HG03558 (cell line): ENCODE data around the gene PLXNA4.

Source experiments
- ATAC-seq: cut with Tn5 transposase; IDR thresholded peaks from one replicate; pipeline ENCODE4 v1.9.1; 2021; ENCODE audit warnings: moderate number of reproducible peaks; ENCODE audit not compliant: unreplicated experiment; ENCODE audit errors: extremely low read depth

PLXNA4 gene

DNA sequence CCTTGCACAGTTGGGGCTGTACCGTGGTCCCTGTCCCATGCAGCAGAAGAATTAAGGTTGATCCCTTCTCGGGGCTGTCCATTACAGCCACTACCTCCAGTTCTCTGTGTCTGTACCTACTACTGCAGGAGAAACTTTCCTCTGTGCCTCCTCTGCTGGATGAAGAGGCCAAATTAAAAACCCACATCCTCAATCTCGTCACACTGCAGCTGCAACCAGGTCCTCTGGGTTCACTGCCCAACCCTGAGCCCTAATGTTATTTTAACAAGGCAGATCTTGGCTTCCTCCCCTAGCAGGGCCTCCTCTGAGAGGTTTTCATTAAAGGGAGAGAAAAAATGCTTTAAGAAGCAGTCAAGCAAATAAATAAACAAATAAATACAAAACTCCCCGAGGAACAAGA, 66.6 kb downstream of the PLXNA4 start:
- ATAC-seq: no peak

GRCh38 chr7:132508724-132509353, 67.4 kb downstream of the PLXNA4 start:
- no peak for ATAC-seq

- ATAC-seq: no peak
Observed at GRCh38 chr7:132504852-132505251, 71.4 kb downstream of the PLXNA4 start.

- no peak for ATAC-seq
Observed at GRCh38 chr7:132504071-132504470, 72.2 kb downstream of the PLXNA4 start.

- ATAC-seq: no peak
Observed at GRCh38 chr7:132503415-132503814, 72.9 kb downstream of the PLXNA4 start.

DNA sequence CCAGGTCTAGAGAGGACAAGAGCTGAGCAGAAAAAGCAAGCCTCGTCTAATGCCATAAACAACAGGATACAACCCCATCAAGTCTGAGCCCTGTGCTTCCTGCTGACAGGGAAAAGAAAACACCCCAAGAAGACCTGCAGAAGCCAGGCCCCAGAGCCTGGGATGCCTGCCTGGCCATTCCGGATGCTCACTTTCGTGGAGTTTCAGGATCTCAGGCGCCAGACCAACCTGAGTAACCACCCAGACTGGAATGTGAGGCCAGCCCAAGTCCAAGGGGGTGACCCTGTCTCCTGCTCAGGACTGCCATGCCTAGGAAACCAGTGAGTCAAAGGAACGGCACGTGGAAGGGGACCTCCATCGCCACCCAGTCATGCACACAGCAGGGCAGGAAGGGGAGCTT, 74.3 kb downstream of the PLXNA4 start:
- ATAC-seq: no peak

DNA sequence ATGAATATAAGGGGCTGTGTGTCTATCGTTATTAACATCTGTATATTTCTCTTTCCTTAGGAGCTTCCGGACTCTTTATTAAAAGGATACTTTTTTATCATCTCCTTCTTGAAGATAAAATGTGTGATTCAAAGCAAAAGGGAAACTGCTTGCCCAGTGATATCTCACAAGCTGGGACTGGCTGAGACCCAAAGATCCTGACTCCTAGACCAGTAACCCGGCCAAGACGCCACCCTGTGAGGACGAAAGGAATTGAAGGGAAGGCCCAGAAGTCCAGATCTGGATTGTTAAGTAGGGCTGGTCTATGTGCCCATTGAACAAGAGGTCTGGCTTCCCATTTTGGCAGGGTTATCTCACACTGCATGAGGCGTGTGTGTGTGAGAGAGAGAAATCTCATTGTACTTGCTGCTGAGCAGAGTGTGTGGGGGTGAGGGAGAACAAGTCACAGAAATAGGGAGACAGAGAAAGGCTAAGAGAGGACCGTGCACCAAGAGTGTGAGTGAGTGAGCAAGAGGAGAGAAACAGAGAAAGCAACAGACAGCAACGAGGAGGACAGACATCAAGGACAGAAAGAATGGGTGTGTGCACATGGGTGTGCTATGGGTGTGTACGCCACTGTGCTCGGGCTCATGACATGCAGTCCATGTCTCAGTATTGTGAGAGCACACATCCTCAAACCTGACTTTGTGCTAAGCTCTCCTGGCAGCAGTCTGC, 75.4 kb downstream of the PLXNA4 start:
- ATAC-seq: no peak

DNA sequence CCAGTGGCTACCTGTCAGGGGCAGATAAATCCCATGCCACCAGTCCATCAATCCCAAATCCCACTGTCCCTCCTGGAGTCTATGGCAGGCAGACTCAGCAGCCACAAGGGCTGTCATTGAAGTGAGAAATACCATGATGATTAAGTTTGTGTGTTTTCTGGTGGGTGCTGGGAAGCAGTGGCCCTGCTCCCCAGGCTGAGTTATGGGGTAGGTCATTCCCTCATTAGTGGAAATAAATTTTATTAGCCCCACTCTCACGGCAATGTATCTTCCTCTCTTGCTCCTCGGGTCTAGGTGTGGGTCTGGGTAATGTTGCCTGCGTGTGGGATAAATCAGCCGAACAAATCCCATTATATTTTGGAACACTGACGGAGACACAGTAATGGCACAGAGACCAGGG, 76.8 kb downstream of the PLXNA4 start:
- no peak for ATAC-seq

- no peak for ATAC-seq
Observed at GRCh38 chr7:132499065-132499464, 77.2 kb downstream of the PLXNA4 start.

DNA sequence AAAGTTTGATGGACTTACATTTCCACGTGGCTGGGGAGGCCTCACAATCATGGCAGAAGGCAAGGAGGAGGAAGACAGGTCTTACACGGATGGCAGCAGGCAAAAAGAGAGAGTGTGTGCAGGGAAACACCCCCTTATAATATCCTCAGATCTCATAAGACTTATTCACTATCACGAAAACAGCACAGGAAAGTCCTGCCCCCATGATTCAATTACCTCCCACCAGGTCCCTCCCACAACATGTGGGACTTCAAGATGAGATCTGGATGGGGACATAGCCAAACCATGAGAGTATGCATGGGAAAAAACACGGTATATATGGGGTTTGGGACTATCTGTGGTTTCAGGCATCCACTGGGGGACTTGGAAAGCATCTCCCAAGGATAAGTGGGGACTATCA, 78.0 kb downstream of the PLXNA4 start:
- no peak for ATAC-seq

DNA sequence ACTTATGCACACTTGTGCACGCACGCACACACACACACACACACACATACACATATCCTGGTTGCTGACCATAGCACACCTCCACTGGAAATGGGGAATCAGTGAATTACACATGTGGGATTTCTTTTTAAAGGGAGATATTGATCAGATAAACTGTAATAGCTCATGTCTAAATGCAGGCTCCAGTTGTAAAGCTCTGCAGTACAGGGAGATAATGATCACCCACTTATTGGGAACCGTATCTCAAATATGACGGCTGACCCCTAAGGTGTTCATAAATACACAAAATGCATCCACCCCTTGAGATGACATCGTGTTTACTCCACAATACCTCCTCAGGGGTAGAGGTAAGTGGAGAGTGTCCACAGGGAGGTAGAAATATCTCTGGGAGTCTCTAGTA, 79.2 kb downstream of the PLXNA4 start:
- ATAC-seq: no peak

- no peak for ATAC-seq
Observed at GRCh38 chr7:132495936-132496335, 80.3 kb downstream of the PLXNA4 start.

GRCh38 chr7:132494474-132494873, 81.8 kb downstream of the PLXNA4 start:
- ATAC-seq: no peak

DNA sequence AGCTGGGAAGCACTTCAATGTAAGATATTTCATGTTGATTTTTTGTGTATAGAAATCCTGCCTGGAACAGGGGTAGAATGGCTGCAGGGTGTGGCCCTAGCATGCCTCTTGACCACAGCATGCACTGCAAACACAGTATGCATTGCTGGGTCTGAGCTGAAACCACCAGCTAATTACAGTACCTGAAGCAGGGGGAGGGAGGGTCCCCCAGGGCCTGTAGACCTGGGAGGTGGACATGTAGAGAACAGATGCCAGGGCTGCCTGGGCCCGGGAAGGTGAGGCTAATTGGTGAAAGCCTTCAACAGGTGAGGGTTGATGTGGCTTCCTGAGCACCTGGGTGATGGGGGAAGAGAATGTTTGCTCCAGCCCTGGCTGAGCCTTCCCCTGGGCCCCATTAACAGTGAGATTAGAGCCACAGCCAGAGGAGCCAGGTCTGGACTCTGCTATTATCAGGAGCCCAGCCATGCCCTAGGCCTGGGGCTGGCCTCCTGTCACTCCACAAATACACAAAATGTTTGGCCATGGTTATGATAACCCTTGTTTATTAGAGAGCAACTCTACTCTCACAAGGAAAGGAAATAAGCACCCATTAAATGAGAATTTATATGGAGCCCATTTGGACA, 83.3 kb downstream of the PLXNA4 start:
- no peak for ATAC-seq

DNA sequence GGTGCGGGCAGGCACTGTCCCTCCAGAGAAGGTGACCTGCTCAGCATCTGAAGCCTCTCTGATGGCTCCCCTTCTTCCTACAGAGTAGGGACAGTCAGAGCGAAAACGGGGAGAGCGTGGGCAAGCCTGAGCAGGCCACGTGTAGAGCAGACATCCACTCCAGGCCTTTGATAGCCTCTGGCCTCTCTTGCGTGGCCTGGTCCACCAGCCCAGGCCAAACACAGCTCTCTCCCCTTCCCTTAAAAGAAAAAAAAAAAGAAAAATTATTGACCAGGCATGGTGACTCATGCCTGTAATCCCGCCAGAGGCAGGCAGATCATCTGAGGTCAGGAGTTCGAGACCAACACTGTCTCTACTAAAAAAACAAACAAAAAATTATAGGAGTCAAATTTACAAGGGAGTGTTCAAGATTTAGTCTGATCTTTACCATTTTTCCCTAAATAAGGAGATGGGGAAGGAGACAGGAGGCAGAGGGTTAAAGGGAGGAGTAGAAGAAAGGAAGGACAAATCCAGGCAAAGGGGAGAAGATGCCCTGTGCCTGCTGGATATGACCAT, 84.8 kb downstream of the PLXNA4 start:
- no peak for ATAC-seq

GRCh38 chr7:132490474-132490873, 85.8 kb downstream of the PLXNA4 start:
- ATAC-seq: no peak

GRCh38 chr7:132489776-132490237, 86.5 kb downstream of the PLXNA4 start:
- no peak for ATAC-seq

DNA sequence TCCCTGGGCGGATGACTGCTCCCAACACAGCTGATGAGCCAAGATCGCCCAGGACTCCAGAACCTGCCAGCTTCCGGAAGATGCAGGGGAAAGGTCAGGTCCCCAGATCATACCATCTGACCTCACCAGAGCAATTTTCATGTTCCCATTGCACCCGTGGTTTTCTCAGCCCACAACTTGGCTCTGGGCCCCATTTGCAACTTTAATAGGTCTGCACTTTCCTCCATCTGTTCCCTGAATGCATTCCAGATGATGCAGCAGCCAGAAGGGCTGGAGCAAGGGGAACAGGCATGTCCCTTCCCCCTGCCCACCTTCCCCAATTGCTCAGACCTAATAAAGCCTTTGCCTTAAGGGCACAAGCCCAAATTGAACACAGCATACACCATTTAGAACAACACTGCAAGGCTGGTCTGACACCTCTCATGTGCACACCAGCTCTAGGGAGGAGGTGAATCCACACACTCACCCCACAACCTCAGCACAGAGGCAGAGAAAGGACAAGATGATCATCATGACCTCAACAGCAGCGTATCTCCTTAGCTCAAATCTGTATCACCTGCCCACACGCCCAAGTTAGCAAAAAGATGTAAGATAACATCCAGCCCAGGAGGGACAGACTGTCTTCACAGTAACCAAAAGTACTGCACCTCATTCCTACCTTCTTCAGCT, 87.5 kb downstream of the PLXNA4 start:
- no peak for ATAC-seq

GRCh38 chr7:132486274-132486610, 90.0 kb downstream of the PLXNA4 start:
- no peak for ATAC-seq

GRCh38 chr7:132485600-132486273, 90.5 kb downstream of the PLXNA4 start:
- ATAC-seq: no peak
